HG02884 (cell line): ENCODE results near the gene AKAP8L.

Source experiments
- ATAC-seq: cut with Tn5 transposase; IDR thresholded peaks from one replicate; pipeline ENCODE4 v1.9.1; 2021; ENCODE audit warnings: mild to moderate bottlenecking, moderate library complexity; ENCODE audit not compliant: unreplicated experiment

AKAP8L gene

DNA sequence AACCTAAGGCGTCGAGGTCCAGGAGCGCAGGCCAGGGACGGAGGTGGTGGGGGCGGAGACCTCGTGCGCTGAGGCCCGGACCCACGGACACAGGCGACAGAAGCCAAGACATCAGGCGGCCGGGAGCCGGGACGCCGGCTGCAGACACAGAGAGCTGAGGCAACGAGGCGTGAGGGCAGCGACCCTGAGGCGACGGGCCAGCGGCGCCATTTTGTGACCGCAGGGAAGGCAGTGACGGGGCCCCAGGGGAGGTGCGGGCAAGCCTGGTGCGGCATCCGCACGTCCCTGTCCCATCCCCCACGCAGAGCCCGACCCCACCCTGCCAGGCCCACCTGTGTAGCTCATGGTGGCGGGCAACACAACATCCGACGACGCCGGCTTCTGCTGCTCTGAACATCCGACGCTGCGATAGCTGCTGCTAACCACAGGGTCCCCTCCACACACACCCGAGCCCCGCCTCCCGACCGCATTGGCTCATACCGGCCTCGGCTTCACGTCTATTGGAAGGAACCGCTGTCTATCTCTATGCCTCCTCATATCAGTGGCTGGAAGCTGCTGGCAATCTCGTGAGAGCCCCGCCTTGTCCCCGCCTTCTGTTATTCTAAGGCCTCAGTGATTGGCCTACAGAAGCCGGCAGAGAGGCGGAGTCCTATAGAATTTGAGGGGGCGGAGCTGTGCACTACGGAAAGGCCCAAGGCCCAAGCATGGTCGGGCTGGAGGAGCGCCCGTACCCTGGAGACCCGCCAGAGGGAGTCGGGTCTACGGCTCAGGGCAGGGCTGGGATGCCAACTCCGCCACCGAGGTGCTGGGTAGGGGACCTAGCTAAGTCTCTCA is at the start of gene AKAP8L:
Gene AKAP8L (minus strand): TSS at position 410 of the 834 bp plus-strand sequence. CDS start 65 bp downstream, at position 345.
- peak; percentile 88 for ATAC-seq

DNA sequence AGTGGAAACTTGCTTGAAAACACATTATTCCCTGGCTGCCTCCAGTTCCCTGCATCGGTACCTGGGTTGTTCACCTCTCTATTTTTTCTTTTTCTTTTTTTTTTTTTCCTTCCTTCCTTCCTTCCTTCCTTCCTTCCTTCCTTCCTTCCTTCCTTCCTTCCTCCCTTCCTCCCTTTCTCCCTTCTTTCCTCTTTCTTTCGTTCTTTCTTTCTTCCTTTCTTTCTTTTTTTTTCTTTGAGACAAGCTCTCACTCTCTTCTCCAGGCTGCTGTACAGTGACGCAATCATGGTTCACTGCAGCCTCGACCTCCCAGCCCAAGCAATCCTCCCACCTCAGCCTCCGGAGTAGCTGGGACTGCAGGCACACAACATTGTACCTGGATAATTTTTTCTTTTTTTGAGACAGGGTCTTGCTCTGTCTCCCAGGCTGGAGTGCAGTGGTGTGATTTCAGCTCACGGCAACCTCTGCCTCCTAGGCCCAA is 49.0 kb upstream of the AKAP8L start:
- no peak for ATAC-seq

DNA sequence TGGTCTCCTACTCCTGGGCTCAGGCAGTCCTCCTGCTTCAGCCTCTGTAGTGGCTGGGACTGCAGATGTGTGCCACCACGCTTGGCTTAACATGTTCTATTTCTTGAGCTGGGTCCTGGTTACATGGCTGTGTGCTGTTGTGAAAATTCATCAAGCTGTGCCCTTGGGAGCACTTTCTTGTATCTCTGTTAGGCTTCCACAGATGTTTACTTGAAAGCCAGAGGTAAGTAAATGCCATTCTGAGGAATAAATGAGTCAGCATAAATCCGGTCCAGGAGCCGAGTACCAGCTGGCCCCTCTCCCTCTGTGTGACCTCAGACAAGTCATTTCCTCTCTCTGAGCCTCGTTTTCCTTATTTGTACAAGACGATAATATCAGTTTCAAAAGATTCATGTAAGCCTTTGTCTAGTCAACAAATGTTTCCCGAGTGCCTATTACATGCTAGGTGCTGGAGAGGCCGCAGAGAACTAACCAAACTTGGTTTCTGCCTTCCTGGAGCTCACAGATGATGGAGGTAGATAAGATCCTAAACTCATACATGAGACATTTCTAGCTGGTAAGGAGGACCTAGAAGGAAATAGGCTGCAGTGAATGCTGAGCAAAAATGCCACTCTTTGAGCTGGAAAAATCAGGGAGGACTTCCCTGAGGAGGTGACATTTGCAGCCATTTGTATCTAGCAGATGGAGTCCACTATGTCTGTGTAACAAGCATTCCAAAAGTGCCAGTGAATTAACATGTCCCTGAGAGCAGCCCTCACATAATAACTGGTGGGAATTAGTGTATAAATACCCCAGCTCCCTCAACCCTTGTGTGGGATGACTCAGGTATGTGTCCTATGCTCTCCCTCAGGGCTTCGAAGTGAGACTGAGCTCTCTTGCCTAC is 48.3 kb upstream of the AKAP8L start:
- peak; percentile 44 for ATAC-seq

DNA sequence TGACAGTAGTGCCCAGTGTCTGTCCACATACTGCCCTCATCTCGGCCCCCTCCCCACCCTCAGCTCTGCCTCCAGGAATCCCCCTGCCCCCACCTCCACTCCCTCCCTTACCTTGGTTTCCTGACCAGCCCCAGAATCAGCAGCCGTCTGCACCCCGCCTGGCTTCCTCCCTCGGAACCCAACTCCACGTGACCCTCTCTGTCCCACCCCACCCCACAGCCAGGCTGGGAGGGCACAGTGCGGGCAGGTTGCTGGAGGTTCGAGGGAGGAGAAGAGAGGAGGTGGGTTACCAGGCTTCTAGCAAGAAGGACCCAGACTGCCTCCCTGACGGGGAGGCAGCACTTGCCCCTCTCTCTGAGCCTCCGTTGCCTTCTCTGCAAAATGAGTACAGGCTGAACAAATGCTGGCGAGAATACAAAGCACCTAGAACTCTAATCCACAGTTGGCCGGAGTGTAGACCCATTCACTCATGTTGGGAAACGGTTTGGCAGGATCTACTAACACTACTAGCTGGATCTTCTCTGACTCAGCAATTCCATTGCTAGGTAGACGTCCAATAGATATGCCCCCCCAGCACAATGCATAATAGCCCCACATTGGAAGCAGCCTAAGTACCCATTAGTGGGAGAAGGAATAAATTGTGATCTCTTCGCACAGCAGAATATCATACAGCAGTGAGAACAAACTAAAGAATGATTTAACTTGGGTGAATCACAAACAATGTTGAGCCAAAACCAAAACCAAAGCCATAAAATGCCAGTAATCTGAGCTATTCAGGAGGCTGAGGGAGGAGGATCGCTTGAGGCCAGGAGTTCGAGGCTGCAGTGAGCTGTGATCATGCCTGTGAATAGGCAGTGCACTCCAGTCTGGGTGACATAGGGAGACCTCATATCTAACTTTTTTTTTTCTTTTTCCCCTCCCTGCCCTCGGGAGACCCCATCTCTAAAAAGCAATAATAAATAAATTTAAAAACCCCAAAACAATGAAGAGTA is 45.9 kb upstream of the AKAP8L start, which contains the start of gene RASAL3:
Gene RASAL3 (minus strand): TSS at position 151 of the 992 bp plus-strand sequence. CDS start 186 bp downstream, outside the sequence.
- ATAC-seq = no peak

GRCh38 chr19:15463861-15464371 is 45.1 kb upstream of the AKAP8L start:
- ATAC-seq = no peak

DNA sequence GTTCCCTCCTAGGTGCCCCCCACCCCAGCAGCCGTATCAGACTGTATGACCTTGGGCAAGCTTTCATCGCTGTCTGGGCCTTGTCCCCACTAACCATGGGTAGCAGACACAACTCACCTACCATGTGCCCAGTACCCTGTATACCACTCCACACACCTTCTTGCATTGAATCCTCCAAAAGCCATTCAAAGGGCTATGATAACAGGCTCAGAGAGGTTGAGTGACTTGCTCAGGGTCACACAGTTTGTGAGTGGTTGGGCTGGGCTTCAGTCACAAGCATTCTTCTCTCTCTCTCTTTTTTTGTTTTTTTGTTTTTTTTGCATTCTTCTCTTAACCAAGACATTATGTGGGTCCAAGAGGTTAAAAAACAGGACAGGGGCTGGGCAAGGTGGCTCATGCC is 42.9 kb upstream of the AKAP8L start:
- ATAC-seq = no peak

DNA sequence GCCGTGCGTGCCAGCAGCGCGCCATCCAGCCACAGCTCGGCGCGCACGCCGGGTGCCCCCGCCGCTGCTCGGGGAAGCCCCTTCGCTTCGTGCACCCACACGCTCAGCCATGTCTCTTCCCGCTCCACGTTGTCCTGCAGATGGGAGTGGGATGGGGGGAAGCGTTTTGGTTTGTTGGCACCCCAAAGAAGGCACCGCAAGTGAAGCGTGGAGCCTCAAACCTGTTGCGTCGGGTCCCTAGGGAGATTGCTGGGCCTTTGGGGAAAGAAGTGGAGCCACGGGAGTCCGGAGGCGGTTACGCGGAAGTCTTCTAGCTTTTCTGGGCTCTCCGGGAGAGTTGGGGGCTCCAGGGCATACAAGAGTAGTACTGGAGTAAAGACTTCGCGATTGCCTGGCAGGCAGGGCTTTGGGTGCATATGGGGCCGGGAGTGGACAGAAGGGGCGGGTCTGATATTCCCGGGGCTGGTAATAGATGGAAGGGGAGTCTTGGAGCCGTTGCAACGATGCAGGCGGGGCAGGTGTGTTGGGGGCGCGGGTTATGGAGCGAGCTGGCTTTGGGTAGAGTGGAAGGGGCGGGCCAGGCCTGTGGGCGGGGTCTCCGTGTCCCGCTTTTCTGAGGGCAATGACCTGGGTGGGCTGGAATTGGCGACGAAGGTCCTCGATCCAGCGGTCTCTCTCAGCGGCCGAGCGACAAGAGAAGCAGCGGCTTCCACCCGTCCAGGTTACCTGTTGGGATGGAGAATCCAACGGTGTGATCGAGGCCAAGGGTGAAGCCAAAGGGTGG is 39.1 kb upstream of the AKAP8L start:
- ATAC-seq = no peak

DNA sequence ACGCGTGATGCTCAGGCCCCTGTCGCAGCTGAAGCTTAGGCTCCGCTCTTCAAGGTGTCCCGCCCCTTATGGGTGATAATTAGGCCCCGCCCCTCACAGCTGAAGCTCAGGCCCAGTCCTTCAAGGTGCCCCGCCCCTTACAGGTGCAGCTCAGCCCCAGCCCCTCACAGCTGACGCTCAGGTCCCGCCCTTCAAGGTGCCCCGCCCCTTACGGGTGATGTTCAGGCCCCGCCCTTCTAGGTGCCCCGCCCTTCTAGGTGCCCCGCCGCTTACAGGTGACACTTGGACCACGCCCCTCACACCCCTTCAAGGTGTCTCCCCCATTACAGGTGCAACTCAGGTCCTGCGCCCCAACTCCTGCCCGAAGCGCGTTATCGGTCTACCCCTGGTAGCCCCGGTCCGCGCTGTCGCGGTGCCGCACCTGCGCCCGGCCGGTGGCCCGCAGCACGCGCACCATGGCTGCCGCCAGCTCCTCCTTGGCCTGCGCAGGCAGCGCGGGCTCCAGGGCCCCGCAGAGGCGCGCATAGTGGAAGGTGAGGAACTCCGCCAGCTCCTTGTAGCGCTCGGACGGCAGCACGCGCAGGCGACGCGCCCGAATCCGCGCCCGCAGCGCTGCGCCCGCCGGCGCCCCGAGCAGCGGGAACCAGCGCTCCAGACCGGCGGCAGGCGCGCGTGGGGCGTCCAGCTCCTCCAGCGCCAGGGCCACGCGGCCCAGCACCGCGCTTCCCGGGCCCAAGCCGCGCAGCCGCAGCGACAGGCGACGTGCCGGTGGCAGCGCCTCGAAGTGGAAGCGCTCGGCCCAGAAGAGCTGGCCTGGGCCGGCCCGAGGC is 38.3 kb upstream of the AKAP8L start:
- ATAC-seq = no peak

- no peak for ATAC-seq
These were observed 37.7 kb upstream of the AKAP8L start for GRCh38 chr19:15456441-15456840.

- ATAC-seq = no peak
These were observed 37.2 kb upstream of the AKAP8L start for GRCh38 chr19:15455996-15456395.

- ATAC-seq = no peak
These were observed 35.4 kb upstream of the AKAP8L start for GRCh38 chr19:15453906-15454860.

GRCh38 chr19:15453091-15453578 is 34.3 kb upstream of the AKAP8L start:
- no peak for ATAC-seq

- ATAC-seq = no peak
These were observed 33.6 kb upstream of the AKAP8L start for GRCh38 chr19:15452111-15453047.

GRCh38 chr19:15450528-15450890 is 31.7 kb upstream of the AKAP8L start:
- no peak for ATAC-seq

DNA sequence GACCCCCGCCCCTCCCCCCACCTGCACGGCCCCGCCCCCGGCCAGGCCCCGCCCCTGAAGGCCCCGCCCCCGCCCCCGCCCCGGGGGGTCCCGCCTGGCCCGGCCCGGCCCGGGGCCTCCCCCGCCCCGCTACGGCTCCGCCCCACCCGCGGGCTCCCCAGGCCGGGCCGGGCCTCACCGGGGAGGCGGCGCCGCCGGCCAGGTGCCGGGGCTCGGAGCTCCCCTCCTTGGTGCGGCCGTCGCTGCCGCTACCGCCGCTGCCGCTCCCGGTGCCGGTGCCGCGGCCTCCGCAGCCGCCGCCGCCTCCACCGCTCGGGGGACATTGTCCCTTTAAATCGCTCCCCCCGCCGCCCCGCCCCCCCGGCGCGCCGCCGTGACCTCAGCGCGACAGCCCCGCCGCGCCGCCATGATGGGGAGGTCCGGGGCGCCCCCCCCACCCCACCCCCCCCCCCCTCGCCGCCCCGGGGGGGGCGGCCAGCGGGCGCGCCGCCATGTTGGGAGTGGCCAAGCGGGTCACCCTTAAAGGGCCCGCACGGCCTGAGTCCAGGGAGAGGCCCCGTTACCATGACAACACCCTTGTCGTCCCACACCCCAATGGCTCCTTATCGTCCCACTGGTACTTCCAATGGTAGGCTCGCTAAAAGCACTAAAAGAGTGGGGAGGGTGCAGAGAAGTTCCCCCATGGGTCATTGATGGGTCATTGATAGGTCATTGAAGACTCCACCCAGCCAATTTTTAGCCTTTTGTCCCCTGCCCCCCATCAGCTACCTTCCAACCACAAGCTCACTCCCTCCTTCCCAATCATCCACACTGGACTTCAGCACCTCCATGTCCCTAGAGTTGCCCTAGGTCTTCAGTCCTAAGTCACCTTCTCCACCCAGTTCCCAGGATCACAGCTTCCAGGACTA is 31.1 kb upstream of the AKAP8L start, which contains the start of gene WIZ:
Gene WIZ (minus strand): TSS at position 337 of the 908 bp plus-strand sequence. CDS start 1,649 bp downstream, outside the sequence.
- no peak for ATAC-seq
